Measurements from ENCODE around the gene CIDEB.

DNA sequence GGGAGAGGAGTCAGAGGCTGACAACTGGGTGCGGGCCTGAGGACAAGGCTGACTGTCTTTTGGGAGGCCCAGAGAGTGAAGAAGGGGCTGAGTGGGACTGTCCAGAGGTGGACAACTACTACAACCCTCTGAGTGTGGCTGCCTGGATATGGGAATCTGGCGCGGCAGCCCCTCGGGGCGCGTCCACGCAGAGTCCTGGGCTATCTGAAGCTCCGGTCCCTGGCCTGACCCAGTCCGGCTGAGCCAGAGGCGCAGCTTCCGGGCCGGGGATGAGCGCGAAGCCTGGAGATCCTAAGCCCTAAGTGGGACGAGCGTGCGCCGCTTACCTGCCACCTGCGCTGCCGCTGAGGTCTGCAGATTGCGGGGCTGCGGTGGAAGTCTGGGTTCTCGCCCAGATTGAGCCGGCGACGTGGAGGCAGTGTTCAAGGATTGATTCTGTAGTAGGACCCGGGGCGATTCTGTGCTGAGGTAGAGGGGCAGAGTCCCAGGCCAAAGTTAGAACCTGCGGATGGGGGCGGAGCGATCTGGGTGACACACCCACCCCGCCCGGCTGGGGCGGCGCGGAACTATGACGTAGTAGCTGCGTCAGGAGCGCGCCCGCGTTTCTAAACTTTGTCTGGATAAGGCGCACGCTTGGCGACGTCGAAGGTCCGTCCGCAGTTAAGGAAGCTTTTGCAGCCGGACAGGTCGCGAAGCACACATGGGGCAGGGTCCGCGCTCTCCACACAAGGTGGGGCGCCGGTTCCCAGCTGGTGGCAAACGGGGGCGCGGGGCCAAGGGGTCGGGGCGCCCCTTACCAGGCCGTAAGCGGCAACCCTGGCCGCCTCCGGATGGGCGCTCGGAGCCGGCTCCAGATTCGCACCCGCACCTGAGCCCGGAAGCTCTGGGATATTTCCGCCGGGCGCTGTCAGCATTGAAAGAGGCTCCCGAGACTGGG, 8.3 kb downstream of the CIDEB start, which contains the start of the genes DHRS1 and NOP9:
- TF ChIP-seq, protein P1, sequence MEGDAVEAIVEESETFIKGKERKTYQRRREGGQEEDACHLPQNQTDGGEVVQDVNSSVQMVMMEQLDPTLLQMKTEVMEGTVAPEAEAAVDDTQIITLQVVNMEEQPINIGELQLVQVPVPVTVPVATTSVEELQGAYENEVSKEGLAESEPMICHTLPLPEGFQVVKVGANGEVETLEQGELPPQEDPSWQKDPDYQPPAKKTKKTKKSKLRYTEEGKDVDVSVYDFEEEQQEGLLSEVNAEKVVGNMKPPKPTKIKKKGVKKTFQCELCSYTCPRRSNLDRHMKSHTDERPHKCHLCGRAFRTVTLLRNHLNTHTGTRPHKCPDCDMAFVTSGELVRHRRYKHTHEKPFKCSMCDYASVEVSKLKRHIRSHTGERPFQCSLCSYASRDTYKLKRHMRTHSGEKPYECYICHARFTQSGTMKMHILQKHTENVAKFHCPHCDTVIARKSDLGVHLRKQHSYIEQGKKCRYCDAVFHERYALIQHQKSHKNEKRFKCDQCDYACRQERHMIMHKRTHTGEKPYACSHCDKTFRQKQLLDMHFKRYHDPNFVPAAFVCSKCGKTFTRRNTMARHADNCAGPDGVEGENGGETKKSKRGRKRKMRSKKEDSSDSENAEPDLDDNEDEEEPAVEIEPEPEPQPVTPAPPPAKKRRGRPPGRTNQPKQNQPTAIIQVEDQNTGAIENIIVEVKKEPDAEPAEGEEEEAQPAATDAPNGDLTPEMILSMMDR (conservative IDR thresholded peaks at IDR 0.05; ENCODE audit: low read depth, low read length), result no peak
- no peak for TF ChIP-seq EZH2 (IDR thresholded peaks at IDR 0.05; ENCODE audit: borderline replicate concordance, low read depth, low read length, poor library complexity, severe bottlenecking)

All from A673 (cell line).